DOHH2 (cell line): ENCODE results near the gene ARHGAP19.

Experiments used
- EZH2phosphoT487 ChIP-seq: fragments of 200-600 bp; sonication (generic); IDR thresholded peaks from 2 replicates; pipeline ENCODE4 v1.6.1; 2017; ENCODE audit warnings: borderline replicate concordance, mild to moderate bottlenecking, antibody characterized with exemption, low read length, moderate library complexity, mixed read lengths
- TF ChIP-seq, protein P1 (sequence below): fragments of 200-600 bp; sonication (generic); IDR thresholded peaks from one replicate; pipeline ENCODE4 v1.5.1; 2014; ENCODE audit warnings: antibody characterized with exemption, mild to moderate bottlenecking, low read depth, low read length; ENCODE audit not compliant: poor library complexity, severe bottlenecking

DNA sequence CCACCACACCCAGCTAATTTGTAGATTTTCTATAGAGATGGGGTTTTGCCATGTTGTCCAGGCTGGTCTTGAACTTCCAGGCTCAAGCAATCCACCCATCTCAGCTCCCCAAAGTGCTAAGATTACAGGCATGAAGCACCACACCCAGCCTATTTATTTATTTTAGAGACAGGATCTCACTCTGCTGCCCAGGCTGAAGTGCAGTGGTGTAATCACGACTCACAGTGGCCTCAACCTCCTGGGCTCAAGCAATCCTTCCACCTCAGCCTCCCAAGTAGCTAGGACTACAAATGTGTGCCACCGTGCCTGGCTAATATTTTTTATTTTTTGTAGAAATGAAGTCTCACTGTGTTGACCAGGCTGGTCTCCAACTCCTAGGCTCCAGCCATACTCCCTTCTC lies 49.0 kb upstream of the ARHGAP19 start:
- TF ChIP-seq, protein P1, sequence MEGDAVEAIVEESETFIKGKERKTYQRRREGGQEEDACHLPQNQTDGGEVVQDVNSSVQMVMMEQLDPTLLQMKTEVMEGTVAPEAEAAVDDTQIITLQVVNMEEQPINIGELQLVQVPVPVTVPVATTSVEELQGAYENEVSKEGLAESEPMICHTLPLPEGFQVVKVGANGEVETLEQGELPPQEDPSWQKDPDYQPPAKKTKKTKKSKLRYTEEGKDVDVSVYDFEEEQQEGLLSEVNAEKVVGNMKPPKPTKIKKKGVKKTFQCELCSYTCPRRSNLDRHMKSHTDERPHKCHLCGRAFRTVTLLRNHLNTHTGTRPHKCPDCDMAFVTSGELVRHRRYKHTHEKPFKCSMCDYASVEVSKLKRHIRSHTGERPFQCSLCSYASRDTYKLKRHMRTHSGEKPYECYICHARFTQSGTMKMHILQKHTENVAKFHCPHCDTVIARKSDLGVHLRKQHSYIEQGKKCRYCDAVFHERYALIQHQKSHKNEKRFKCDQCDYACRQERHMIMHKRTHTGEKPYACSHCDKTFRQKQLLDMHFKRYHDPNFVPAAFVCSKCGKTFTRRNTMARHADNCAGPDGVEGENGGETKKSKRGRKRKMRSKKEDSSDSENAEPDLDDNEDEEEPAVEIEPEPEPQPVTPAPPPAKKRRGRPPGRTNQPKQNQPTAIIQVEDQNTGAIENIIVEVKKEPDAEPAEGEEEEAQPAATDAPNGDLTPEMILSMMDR, result no peak
- TF ChIP-seq EZH2phosphoT487, result no peak
